GM19467 (cell line): Measurements from ENCODE around the gene GFPT1.

Experiments
- ATAC-seq: cut with Tn5 transposase; IDR thresholded peaks from one replicate; pipeline ENCODE4 v1.9.1; 2021; ENCODE audit warnings: mild to moderate bottlenecking, moderate library complexity; ENCODE audit not compliant: unreplicated experiment

GFPT1 gene

GRCh38 chr2:69292256-69292655 is 94.8 kb downstream of the GFPT1 start:
- no peak for ATAC-seq

GRCh38 chr2:69291721-69292120 is 95.3 kb downstream of the GFPT1 start:
- no peak for ATAC-seq

GRCh38 chr2:69291004-69291650 is 95.9 kb downstream of the GFPT1 start:
- no peak for ATAC-seq

DNA sequence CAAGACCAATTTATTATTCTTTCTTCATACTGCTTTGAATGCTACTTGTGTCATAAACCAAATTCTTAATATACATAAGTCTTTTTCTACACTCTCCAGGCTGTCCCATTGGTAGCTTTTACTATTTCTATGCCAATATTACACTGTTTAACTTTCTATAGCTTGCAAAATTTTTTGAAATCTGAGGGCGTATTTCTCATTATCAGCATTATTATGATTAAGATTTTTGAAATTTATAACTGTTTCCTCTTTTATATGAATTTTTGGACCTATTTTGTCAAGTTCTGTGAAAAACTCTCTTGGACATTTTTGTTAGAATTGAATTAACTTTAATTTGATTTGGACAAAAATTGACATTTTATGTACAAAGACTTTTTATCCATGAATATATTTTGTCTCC is 98.6 kb downstream of the GFPT1 start:
- no peak for ATAC-seq

DNA sequence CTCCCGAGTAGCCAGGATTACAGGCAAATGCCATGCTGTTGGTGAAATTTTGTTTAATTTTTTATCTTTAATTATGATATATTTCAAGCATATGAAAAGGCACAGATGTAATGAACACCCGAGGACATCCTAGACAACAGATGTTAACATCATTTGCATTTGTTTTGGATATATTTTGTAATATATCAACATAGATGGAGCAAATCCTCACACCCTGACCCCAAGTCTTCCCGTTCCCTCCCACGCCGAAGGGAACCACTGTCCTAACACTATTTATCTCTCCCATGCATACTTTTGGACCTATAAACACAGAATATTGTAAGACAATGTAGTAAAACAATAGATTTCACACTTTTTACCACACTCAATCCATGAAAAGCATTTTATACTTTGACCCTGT is 99.5 kb downstream of the GFPT1 start:
- ATAC-seq = no peak

DNA sequence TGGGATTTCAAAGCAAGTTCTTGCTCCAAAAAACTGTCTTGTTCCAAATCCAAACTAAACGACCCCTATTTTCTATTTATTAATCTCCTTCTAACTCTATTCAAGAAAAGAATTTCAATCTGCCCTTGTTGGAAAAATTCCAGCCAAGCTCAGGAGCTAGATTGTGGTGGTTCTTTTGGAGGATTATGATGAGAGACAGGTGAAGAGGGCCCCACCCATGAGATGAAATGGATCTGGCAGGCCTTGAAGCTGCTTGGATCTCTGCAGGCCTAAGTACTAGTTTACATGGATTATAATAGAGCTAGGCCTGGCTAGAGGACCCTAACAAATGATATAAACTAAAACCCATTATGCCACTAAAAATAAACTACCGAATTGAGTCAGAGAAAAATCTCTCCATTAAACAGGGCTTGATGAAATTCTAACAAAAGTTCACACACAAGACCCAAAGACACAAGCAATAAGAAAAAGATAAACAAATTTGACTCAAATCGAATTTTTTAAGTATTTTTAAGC is 101.6 kb downstream of the GFPT1 start:
- ATAC-seq = no peak

DNA sequence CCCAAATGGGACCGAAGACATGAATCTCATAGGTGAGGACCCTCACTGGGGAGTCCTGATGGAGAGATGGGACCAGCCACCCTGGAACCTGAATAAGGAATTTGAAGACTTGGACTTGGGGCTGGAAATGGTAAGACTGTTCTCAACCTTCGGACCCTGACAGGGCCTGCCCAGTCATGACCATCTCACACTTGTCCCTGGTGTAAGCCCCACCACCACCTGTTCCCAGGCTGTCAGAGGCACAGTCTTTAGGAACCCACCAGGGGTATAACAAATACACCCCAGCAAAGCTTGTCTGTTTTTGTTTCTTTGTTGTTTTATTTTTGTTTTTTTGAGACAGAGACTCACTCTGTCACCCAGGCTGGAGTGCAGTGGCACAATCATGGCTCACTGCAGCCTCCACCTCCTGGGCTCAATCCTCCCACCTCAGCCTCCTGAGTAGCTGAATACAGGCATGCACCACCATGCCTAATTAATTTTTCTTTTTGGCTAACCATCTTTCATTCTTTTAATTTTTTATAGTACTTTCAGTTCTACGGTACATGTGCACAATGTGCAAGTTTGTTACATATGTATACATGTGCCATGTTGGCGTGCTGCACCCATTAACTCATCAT is 106.1 kb downstream of the GFPT1 start:
- no peak for ATAC-seq

- no peak for ATAC-seq
Observed at GRCh38 chr2:69279931-69280681, 106.9 kb downstream of the GFPT1 start.

- no peak for ATAC-seq
Observed at GRCh38 chr2:69279211-69279610, 107.8 kb downstream of the GFPT1 start.

DNA sequence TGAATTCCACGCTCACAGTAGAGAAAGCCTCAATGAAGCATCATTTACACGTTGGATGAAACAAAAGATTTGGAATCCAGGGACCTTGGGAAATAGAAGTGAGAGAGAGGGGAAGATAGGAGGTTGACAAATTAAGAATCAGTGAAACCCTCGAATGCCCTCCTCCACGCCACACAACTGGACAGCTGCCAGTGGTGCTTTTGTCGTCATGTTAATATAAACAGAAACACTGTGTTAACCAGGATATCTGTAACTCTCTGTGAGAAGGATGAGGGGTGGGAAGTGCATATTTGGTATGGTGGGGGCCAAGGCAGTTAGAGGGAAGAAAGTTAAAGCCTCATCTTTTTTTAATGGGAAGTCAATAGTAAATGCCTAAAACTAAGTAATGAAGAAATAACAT is 108.7 kb downstream of the GFPT1 start:
- no peak for ATAC-seq

- ATAC-seq = no peak
Observed at GRCh38 chr2:69275490-69275889, 111.5 kb downstream of the GFPT1 start.

- ATAC-seq = no peak
Observed at GRCh38 chr2:69272803-69273471, 114.1 kb downstream of the GFPT1 start.

GRCh38 chr2:69271831-69272257 is 115.2 kb downstream of the GFPT1 start:
- no peak for ATAC-seq
